Measurements from ENCODE around the gene TMEM235.

Gene TMEM235

DNA sequence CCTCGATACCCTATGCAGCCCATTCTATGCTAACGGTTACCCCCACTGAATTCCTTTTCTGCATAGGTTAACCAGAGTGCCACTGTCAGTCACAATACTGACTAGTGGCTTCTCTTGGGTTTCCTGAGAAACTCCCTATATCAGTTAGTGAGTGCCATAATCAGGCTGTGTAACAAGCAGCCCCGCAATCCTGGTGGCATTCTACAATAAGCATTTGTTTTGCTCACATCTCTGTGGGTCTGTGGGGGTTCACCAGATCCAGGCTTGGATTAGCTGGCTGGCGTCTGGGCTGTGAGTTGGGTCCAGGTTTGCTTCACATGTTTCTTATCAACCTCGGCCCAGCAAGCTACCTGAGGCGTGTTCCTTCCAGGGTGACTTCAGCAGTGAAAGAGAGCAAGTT is 42.4 kb downstream of the TMEM235 start:
- TF ChIP-seq TAF1 (IDR thresholded peaks at IDR 0.05; ENCODE audit: borderline replicate concordance, insufficient read depth, low read length) (no peak), SIN3A (IDR thresholded peaks at IDR 0.05; ENCODE audit: borderline replicate concordance, insufficient read depth, low read length) (no peak), POLR2AphosphoS5 (IDR thresholded peaks at IDR 0.05; ENCODE audit: low read depth, low read length) (no peak), FOXP2 (optimal IDR thresholded peaks at IDR 0.05; ENCODE audit: borderline replicate concordance, extremely low read depth, extremely low read length, insufficient read depth) (no peak)
- TF ChIP-seq, protein P1, sequence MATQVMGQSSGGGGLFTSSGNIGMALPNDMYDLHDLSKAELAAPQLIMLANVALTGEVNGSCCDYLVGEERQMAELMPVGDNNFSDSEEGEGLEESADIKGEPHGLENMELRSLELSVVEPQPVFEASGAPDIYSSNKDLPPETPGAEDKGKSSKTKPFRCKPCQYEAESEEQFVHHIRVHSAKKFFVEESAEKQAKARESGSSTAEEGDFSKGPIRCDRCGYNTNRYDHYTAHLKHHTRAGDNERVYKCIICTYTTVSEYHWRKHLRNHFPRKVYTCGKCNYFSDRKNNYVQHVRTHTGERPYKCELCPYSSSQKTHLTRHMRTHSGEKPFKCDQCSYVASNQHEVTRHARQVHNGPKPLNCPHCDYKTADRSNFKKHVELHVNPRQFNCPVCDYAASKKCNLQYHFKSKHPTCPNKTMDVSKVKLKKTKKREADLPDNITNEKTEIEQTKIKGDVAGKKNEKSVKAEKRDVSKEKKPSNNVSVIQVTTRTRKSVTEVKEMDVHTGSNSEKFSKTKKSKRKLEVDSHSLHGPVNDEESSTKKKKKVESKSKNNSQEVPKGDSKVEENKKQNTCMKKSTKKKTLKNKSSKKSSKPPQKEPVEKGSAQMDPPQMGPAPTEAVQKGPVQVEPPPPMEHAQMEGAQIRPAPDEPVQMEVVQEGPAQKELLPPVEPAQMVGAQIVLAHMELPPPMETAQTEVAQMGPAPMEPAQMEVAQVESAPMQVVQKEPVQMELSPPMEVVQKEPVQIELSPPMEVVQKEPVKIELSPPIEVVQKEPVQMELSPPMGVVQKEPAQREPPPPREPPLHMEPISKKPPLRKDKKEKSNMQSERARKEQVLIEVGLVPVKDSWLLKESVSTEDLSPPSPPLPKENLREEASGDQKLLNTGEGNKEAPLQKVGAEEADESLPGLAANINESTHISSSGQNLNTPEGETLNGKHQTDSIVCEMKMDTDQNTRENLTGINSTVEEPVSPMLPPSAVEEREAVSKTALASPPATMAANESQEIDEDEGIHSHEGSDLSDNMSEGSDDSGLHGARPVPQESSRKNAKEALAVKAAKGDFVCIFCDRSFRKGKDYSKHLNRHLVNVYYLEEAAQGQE (IDR thresholded peaks at IDR 0.05; ENCODE audit: insufficient read depth in 1 of 2, low read depth in 2 of 2, low read length in 2 of 2), result no peak

GRCh38 chr17:78275355-78275754 is 43.9 kb downstream of the TMEM235 start:
- no peak for TF ChIP-seq SIN3A (IDR thresholded peaks at IDR 0.05; ENCODE audit: borderline replicate concordance, insufficient read depth, low read length)
- no peak for TF ChIP-seq POLR2AphosphoS5 (IDR thresholded peaks at IDR 0.05; ENCODE audit: low read depth, low read length)
- no peak for TF ChIP-seq TAF1 (IDR thresholded peaks at IDR 0.05; ENCODE audit: borderline replicate concordance, insufficient read depth, low read length)
- TF ChIP-seq FOXP2 (optimal IDR thresholded peaks at IDR 0.05; ENCODE audit: borderline replicate concordance, extremely low read depth, extremely low read length, insufficient read depth), result no peak
- TF ChIP-seq, protein P1 (IDR thresholded peaks at IDR 0.05; ENCODE audit: insufficient read depth in 1 of 2, low read depth in 2 of 2, low read length in 2 of 2), result no peak

GRCh38 chr17:78276098-78276887 is 44.9 kb downstream of the TMEM235 start:
- TF ChIP-seq TAF1 (IDR thresholded peaks at IDR 0.05; ENCODE audit: borderline replicate concordance, insufficient read depth, low read length) (no peak), POLR2AphosphoS5 (IDR thresholded peaks at IDR 0.05; ENCODE audit: low read depth, low read length) (no peak), SIN3A (IDR thresholded peaks at IDR 0.05; ENCODE audit: borderline replicate concordance, insufficient read depth, low read length) (no peak), FOXP2 (optimal IDR thresholded peaks at IDR 0.05; ENCODE audit: borderline replicate concordance, extremely low read depth, extremely low read length, insufficient read depth) (no peak)
- TF ChIP-seq, protein P1 (IDR thresholded peaks at IDR 0.05; ENCODE audit: insufficient read depth in 1 of 2, low read depth in 2 of 2, low read length in 2 of 2), result no peak

DNA sequence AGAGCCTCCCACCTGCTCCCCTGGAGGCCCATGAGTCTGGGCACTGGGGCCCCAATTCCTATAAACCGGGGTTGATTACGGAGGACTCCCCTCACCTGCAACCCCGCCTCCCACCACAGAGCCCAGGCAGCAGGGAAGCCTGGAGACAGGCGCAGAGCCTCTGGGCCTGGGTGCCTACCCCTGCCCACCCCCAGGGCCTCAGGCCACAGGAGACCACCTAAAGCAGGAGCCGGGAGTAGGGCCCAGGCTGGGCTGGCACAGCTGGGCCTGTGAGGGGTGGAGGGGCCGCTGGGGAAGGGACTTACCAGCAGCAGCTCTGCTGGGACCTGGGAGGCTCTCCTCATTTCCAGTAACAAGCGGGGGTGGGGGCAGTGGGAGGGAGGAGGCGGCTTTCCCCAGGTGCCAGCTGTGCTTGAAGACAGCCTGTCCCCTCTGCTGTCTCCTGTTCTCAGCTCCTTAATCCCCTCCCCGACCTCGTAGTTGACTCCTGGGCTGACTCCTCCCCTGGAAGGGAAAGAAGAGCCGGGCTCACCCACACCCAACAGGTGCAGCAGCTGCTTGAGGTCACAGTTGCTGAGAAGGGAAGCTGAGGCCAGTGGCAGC is 46.8 kb downstream of the TMEM235 start:
- TF ChIP-seq, protein P1 (IDR thresholded peaks at IDR 0.05; ENCODE audit: insufficient read depth in 1 of 2, low read depth in 2 of 2, low read length in 2 of 2), result no peak
- no peak for TF ChIP-seq SIN3A (IDR thresholded peaks at IDR 0.05; ENCODE audit: borderline replicate concordance, insufficient read depth, low read length)
- no peak for TF ChIP-seq FOXP2 (optimal IDR thresholded peaks at IDR 0.05; ENCODE audit: borderline replicate concordance, extremely low read depth, extremely low read length, insufficient read depth)
- no peak for TF ChIP-seq POLR2AphosphoS5 (IDR thresholded peaks at IDR 0.05; ENCODE audit: low read depth, low read length)
- no peak for TF ChIP-seq TAF1 (IDR thresholded peaks at IDR 0.05; ENCODE audit: borderline replicate concordance, insufficient read depth, low read length)
